ENCODE results near the gene NUDT8.

DNA sequence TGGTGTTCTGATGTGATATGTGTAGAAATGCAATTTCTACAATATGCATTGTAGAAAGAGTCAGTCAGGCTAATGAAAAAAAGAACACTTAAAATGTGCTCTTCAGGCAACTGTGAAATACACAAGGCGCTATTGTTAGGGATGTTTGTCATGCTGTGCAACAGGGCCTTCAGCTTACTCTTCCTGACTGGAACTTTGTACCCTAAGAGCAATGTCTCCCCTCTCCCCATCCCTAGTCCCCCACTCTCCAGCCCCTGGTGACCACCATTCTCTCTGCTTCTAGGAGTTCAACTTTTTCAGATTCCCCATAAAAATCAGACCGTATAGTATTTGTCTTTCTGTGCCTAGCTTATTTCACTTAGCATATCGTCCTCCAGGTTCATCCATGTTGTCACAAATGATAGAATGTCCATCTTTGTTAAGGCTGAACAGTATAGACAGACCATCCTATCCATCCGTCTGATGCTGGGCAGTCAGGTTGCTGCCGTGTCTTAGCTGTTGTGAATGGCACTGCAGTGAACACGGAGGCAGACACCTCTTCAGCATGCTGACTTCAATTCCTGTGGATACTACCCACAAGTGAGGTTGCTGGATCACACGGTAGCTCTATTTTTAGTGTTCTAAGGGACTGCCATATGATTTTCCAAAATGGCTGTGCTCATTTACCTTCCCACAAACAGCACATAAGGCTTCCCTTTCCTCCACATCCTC, 12.3 kb downstream of the NUDT8 start:
- TF ChIP-seq, protein P1, sequence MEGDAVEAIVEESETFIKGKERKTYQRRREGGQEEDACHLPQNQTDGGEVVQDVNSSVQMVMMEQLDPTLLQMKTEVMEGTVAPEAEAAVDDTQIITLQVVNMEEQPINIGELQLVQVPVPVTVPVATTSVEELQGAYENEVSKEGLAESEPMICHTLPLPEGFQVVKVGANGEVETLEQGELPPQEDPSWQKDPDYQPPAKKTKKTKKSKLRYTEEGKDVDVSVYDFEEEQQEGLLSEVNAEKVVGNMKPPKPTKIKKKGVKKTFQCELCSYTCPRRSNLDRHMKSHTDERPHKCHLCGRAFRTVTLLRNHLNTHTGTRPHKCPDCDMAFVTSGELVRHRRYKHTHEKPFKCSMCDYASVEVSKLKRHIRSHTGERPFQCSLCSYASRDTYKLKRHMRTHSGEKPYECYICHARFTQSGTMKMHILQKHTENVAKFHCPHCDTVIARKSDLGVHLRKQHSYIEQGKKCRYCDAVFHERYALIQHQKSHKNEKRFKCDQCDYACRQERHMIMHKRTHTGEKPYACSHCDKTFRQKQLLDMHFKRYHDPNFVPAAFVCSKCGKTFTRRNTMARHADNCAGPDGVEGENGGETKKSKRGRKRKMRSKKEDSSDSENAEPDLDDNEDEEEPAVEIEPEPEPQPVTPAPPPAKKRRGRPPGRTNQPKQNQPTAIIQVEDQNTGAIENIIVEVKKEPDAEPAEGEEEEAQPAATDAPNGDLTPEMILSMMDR (IDR thresholded peaks at IDR 0.05), result no peak
- TF ChIP-seq POLR2A (IDR thresholded peaks at IDR 0.05) (no peak), EP300 (IDR thresholded peaks at IDR 0.05) (no peak)
